ENCODE data around the gene PKNOX2.

PKNOX2 gene

GRCh38 chr11:125164422-125165110 lies at the start of gene PKNOX2:
Gene PKNOX2, plus strand, starts transcription at chr11:125164751. Its CDS starts 186,555 bp downstream, at chr11:125351306.
- peak; percentile 47 to 54 for DNase-seq

GRCh38 chr11:125117429-125117828 lies 47.1 kb upstream of the PKNOX2 start:
- no peak for DNase-seq

GRCh38 chr11:125123194-125123946 lies 41.2 kb upstream of the PKNOX2 start:
- no peak for DNase-seq

- peak; percentile 27 to 51 for DNase-seq
These were observed 40.5 kb upstream of the PKNOX2 start for GRCh38 chr11:125123947-125124617.

- DNase-seq: no peak
These were observed 39.9 kb upstream of the PKNOX2 start for GRCh38 chr11:125124618-125124992.

- no peak for DNase-seq
These were observed 36.1 kb upstream of the PKNOX2 start for GRCh38 chr11:125128450-125128849.

GRCh38 chr11:125129316-125129993 lies 35.1 kb upstream of the PKNOX2 start:
- DNase-seq: no peak

GRCh38 chr11:125132071-125132470 lies 32.5 kb upstream of the PKNOX2 start:
- DNase-seq: no peak

GRCh38 chr11:125132596-125132995 lies 32.0 kb upstream of the PKNOX2 start:
- no peak for DNase-seq

- no peak for DNase-seq
These were observed 28.6 kb upstream of the PKNOX2 start for GRCh38 chr11:125136001-125136400.

- DNase-seq: no peak
These were observed 25.6 kb upstream of the PKNOX2 start for GRCh38 chr11:125138966-125139365.

GRCh38 chr11:125139778-125140177 lies 24.8 kb upstream of the PKNOX2 start:
- no peak for DNase-seq

GRCh38 chr11:125140233-125140632 lies 24.3 kb upstream of the PKNOX2 start:
- DNase-seq: no peak

GRCh38 chr11:125141178-125141577 lies 23.4 kb upstream of the PKNOX2 start:
- DNase-seq: no peak

GRCh38 chr11:125141686-125142535 lies 22.6 kb upstream of the PKNOX2 start:
- DNase-seq: peak; percentile 38 to 55

GRCh38 chr11:125146232-125146631 lies 18.3 kb upstream of the PKNOX2 start:
- no peak for DNase-seq

- DNase-seq: no peak
These were observed 17.3 kb upstream of the PKNOX2 start for GRCh38 chr11:125147280-125147679.

- no peak for DNase-seq
These were observed 16.5 kb upstream of the PKNOX2 start for GRCh38 chr11:125148011-125148410.

- no peak for DNase-seq
These were observed 15.8 kb upstream of the PKNOX2 start for GRCh38 chr11:125148743-125149142.

- DNase-seq: no peak
These were observed 10.7 kb upstream of the PKNOX2 start for GRCh38 chr11:125153837-125154236.

- DNase-seq: no peak
These were observed 10.0 kb upstream of the PKNOX2 start for GRCh38 chr11:125154378-125155099.

GRCh38 chr11:125155100-125155444 lies 9.5 kb upstream of the PKNOX2 start:
- DNase-seq: no peak
